RWPE2 (cell line): ENCODE measurements around the gene SLC45A1.

Experiments
- ATAC-seq: fragments of 200-7000 bp; cut with Tn5 transposase; 3 replicates; pipeline ENCODE4 v1.9.1; 2021; ENCODE audit warnings: low read depth
- DNase-seq: peaks from one replicate; pipeline ENCODE4 v3.0.0-alpha.2; 2020; ENCODE audit warnings: low spot score
- H3K27ac ChIP-seq: fragments of 450-650 bp; 2 replicates; pipeline ENCODE4 v1.5.1; 2017; ENCODE audit warnings: mild to moderate bottlenecking; ENCODE audit not compliant: poor library complexity, severe bottlenecking
- H3K27me3 ChIP-seq: fragments of 250-450 bp; sonication (Bioruptor Pico); 2 replicates; pipeline ENCODE4 v1.5.1; 2021; ENCODE audit warnings: mild to moderate bottlenecking, moderate library complexity; ENCODE audit not compliant: insufficient read depth, poor library complexity, severe bottlenecking
- H3K36me3 ChIP-seq: fragments of 250-450 bp; sonication (Bioruptor Pico); 2 replicates; pipeline ENCODE4 v1.5.1; 2020; ENCODE audit warnings: low read depth, mild to moderate bottlenecking, moderate library complexity
- H3K4me1 ChIP-seq: fragments of 250-450 bp; sonication (Bioruptor Pico); 2 replicates; pipeline ENCODE4 v1.5.1; 2021; ENCODE audit warnings: mild to moderate bottlenecking, moderate library complexity; ENCODE audit not compliant: insufficient read depth, poor library complexity, severe bottlenecking
- H3K4me3 ChIP-seq: fragments of 250-450 bp; sonication (Bioruptor Pico); 2 replicates; pipeline ENCODE4 v1.5.1; 2021; ENCODE audit warnings: mild to moderate bottlenecking, moderate library complexity; ENCODE audit not compliant: severe bottlenecking
- H3K9me3 ChIP-seq: fragments of 250-450 bp; sonication (Bioruptor Pico); 2 replicates; pipeline ENCODE4 v1.5.1; 2021; ENCODE audit warnings: mild to moderate bottlenecking, moderate library complexity; ENCODE audit not compliant: severe bottlenecking
- CTCF ChIP-seq: fragments of 450-650 bp; IDR thresholded peaks from one replicate; pipeline ENCODE4 v1.5.1; 2017; ENCODE audit warnings: mild to moderate bottlenecking, moderate library complexity; ENCODE audit not compliant: poor library complexity, severe bottlenecking

SLC45A1 gene

GRCh38 chr1:8359617-8360481 is 41.9 kb downstream of the SLC45A1 start:
- no peak for TF ChIP-seq CTCF
- no peak overlapping the region for H3K4me3 ChIP-seq
- peaks cover 22% of the 10 kb centered on the region for H3K36me3 ChIP-seq
- no peak overlapping the region for H3K27ac ChIP-seq
- no peak for ATAC-seq
- DNase-seq: no peak
- H3K4me1 ChIP-seq: no peaks in the 10 kb centered on the region
- H3K9me3 ChIP-seq: no peaks in the 10 kb centered on the region
- no peaks in the 10 kb centered on the region for H3K27me3 ChIP-seq

- no peaks in the 10 kb centered on the region for H3K9me3 ChIP-seq
- H3K4me1 ChIP-seq: no peaks in the 10 kb centered on the region
- TF ChIP-seq CTCF: no peak
- ATAC-seq (no peak), DNase-seq (no peak)
- H3K4me3 ChIP-seq: no peak overlapping the region
- no peaks in the 10 kb centered on the region for H3K27me3 ChIP-seq
- no peak overlapping the region for H3K27ac ChIP-seq
- peaks cover 23% of the 10 kb centered on the region for H3K36me3 ChIP-seq
Measured at GRCh38 chr1:8360493-8361197, 42.7 kb downstream of the SLC45A1 start.

GRCh38 chr1:8361198-8361849 is 43.4 kb downstream of the SLC45A1 start:
- peaks cover 28% of the 10 kb centered on the region for H3K36me3 ChIP-seq
- TF ChIP-seq CTCF: no peak
- ATAC-seq: no peak
- H3K4me3 ChIP-seq: no peak overlapping the region
- no peaks in the 10 kb centered on the region for H3K27me3 ChIP-seq
- DNase-seq: no peak
- no peak overlapping the region for H3K27ac ChIP-seq
- no peaks in the 10 kb centered on the region for H3K4me1 ChIP-seq
- no peaks in the 10 kb centered on the region for H3K9me3 ChIP-seq

GRCh38 chr1:8362701-8363101 is 44.8 kb downstream of the SLC45A1 start:
- Histone ChIP-seq H3K27me3 (no peaks in the 10 kb centered on the region), H3K36me3 (peaks cover 28% of the 10 kb centered on the region), H3K4me1 (no peaks in the 10 kb centered on the region), H3K27ac (no peak overlapping the region), H3K4me3 (no peak overlapping the region), H3K9me3 (no peaks in the 10 kb centered on the region)
- ATAC-seq (no peak), DNase-seq (no peak)
- TF ChIP-seq CTCF: no peak
